Measurements from ENCODE around the gene AXIN1.
"Not testable (repeated sequence)": the region's sequence is repeated elsewhere in the genome, so short reads cannot be mapped to it uniquely, and the experiment has no call there.

Gene AXIN1

GRCh38 chr16:351804-352520 lies 561 bp downstream of the AXIN1 start:
- no peak for DNase-seq (ENCODE audit: low spot score)

- DNase-seq (ENCODE audit: low spot score) = no peak
Observed at GRCh38 chr16:350203-350602, 2.3 kb downstream of the AXIN1 start.

- no peak for DNase-seq (ENCODE audit: low spot score)
Observed at GRCh38 chr16:349211-349610, 3.3 kb downstream of the AXIN1 start.

DNA sequence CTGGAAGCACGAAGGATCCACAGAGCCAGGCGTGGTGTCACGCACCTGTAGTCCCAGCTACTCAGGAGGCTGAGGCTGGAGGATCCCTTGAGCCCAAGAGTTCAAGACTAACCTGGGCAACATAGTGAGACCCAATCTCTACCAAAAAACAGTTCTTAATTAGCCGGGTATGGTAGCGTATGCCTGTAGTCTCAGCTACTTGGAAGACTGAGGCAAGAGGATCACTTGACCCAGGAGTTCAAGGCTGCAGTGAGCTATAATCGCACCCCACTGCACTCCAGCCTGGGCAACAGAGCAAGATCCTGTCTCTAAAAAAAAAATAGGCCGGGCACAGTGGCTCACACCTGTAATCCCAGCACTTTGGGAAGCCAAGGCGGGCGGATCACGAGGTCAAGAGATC lies 4.0 kb downstream of the AXIN1 start:
- DNase-seq (ENCODE audit: low spot score) = not testable (repeated sequence)

GRCh38 chr16:347203-347602 lies 5.3 kb downstream of the AXIN1 start:
- no peak for DNase-seq (ENCODE audit: low spot score)

DNA sequence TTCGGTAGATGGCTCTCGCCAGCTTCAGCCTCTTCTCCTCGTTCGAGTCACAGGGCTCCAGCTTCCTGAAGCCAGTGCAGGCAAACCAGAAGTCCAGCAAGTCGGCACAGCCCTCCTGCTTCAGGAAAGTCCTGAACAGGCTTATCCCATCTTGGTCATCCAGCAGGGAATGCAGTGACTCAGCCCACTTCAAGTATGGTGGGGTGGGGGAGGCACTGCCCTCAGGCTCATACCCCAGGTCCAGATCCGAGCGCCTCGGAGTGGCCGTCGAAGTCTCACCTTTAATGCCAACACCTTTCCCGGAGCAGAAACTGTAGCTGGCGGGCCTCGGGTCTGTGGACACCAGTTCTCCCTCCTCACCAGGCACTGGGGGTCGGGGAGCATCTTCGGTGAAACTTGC lies 5.9 kb downstream of the AXIN1 start:
- no peak for DNase-seq (ENCODE audit: low spot score)

DNA sequence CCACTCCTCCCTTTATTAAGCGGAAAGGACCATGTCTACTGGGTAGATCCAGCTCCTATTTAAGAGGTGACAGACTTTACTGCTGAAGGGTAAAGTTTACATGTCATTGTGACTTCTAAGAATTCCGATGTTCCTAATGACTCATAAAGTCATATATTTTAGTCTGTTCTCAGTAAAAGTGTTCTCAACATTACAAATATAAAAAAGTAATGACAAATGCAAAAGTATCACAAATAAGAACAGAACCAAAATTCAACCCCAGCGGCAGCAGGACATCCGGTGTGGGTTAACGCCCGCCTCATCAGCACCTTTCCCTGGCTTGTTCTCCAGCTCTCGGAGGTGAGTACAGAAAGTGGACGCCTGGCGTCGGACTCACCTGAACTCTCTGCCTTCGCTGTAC lies 6.8 kb downstream of the AXIN1 start:
- DNase-seq (ENCODE audit: low spot score) = no peak

DNA sequence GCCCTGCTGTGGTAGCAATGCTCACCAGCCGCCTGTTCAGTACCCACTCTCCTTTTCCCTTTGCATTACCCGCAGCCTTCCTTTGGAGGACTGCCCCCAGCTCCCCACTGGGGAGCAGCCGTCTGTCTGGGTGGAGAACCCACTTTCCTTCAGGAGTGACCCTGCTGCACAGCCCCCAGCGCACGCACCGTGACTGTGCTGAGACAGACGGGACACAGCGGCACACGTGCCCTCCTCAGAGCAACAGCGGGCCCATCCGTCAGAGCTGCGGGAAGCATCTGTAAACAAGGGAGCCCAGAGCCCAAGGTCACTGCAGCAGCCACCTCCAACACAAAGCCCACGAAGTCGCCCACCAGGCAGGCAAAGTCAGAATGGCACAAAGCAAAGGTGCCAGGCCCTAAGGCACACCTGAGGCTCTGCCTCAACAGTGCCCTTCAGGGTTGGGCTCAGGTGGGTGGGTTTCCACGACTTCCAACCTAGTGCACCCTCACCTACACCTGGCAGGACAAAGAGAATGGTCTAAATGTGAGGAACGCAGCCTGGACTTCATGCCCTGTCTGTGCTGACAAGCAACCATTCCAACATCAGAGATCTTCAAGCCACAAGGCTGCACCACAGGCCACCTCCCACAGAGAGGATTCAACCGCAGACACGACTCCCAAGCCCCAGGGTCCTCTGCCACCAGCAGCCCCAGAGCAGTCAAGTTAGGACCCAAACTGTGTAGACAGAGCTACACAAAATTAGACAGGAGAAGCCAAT lies 9.9 kb downstream of the AXIN1 start:
- no peak for DNase-seq (ENCODE audit: low spot score)

- not testable (repeated sequence) for DNase-seq (ENCODE audit: low spot score)
Observed at GRCh38 chr16:341974-342336, 10.6 kb downstream of the AXIN1 start.

GRCh38 chr16:341095-341973 lies 11.2 kb downstream of the AXIN1 start:
- DNase-seq (ENCODE audit: low spot score) = not testable (repeated sequence)

- DNase-seq (ENCODE audit: low spot score) = no peak
Observed at GRCh38 chr16:340370-341091, 12.0 kb downstream of the AXIN1 start.

GRCh38 chr16:339680-340079 lies 12.8 kb downstream of the AXIN1 start:
- DNase-seq (ENCODE audit: low spot score) = no peak

DNA sequence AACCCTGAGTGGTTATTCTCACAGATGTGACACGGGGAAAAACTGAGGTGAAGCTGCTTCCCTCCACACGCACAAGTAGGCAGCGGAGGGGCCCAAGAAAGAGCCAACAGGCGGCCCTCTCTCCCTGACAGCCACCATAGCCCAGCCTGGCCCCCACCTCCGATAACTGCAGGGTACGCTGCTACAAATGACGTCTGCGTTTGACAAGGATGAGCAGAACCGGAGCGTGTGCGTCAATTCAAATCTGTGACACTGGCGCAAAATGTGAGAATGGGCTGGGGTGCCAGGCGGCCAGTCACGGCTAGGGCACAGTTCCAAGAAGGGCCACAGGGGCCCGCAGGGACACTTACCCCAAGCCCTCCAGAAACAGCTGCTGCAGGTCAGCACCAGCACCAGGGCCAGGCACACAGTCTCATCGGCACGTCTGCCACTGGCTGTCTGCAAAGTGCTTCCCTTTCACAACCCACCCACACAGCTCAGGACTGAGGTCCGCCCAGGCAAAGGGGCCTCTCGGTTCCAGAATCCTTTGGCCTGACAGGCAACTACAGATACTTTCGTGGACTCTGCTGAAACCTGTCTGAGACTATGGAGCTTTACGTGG lies 14.4 kb downstream of the AXIN1 start:
- DNase-seq (ENCODE audit: low spot score) = no peak

DNA sequence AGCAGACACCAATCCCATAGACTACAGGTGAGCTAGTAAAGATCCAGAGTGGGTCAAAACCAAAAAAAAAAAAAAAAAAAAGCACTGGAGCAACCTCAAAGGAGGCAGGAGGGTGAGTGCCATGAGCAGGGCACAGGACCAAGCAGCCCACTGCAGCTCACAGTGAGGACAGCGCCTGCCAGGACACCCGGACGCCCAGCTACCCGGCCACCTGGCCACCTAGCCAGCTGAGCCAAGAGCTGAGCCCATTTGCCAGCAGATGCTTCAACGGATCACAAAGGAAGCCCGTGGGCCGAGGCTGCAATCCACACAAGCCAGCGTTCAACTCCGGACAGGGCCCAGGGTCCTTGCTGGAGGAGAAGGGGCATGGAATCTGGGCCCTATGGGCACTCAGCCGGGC lies 15.1 kb downstream of the AXIN1 start:
- no peak for DNase-seq (ENCODE audit: low spot score)

GRCh38 chr16:336269-336668 lies 16.3 kb downstream of the AXIN1 start:
- no peak for DNase-seq (ENCODE audit: low spot score)

- DNase-seq (ENCODE audit: low spot score) = not testable (repeated sequence)
Observed at GRCh38 chr16:334861-335632, 17.5 kb downstream of the AXIN1 start.

GRCh38 chr16:334164-334832 lies 18.2 kb downstream of the AXIN1 start:
- not testable (repeated sequence) for DNase-seq (ENCODE audit: low spot score)

DNA sequence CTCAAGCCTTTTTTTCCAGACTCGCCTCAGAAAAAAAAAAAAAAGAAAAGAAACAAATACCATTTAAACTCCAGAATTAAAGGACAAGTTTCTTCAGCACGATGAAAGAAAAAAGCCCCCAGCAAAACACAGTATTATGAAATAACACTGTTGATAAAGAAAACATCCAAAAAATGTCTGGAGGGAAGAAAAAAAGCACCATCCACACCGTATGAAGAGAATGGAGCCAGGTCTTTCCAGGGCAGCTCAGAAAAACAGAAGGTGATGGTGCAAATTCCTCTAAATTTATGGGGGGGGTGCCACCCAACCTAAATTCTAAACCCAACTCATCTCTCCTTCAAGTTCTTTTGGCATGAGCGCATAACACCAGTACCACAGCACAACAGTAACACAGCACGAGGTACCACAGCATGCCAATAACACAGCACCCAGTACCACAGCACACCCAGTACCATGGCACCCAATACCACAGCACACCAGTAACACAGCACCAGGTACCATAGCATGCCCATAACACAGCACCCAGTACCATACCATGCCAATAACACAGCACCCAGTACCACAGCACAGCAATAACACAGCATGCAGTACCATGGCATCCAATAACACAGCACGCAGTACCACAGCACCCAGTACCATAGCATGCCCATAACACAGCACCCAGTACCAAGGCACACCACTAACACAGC lies 19.0 kb downstream of the AXIN1 start:
- DNase-seq (ENCODE audit: low spot score) = no peak

GRCh38 chr16:331181-331814 lies 21.2 kb downstream of the AXIN1 start:
- DNase-seq (ENCODE audit: low spot score) = not testable (repeated sequence)

Data from RKO (cell line).